Naive B cell (primary cell): Measurements from ENCODE around the gene LIPG. TPM values are rescaled to one million over a fixed set of nuclear protein-coding genes. Genes with fewer than 3 reads are reported as not detected.
"Not testable (repeated sequence)": the region's sequence is repeated elsewhere in the genome, so short reads cannot be mapped to it uniquely, and the experiment has no call there.

Experiments
- ATAC-seq, 2 donors: fragments of 150-1000 bp; cut with Tn5 transposase; 2 replicates each; pipeline ENCODE4 v1.10.0; 2021; ENCODE audit warnings: low read depth in 2 of 2, mild to moderate bottlenecking in 2 of 2, moderate library complexity in 2 of 2
- DNase-seq: peaks from one replicate; pipeline ENCODE4 v3.0.0; 2022
- H3K27ac Mint-ChIP-seq, 6 donors: one replicate each; pipeline ENCODE4 v1.8.0; 2020 to 2022; ENCODE audit warnings: mild to moderate bottlenecking in 6 of 6, mixed read lengths in 6 of 6, moderate library complexity in 5 of 6, inconsistent platforms in 2 of 6
- H3K27me3 Mint-ChIP-seq, 3 donors: one replicate each; pipeline ENCODE4 v1.8.0; 2021 to 2022; ENCODE audit warnings: mixed read lengths in 3 of 3, mild to moderate bottlenecking in 1 of 3
- H3K36me3 Mint-ChIP-seq, 2 donors: one replicate each; pipeline ENCODE4 v1.8.0; 2020 to 2022; ENCODE audit warnings: mixed read lengths in 2 of 2, inconsistent platforms in 1 of 2, mild to moderate bottlenecking in 1 of 2
- H3K4me1 Mint-ChIP-seq, 3 donors: one replicate each; pipeline ENCODE4 v1.8.0; 2020 to 2022; ENCODE audit warnings: mixed read lengths in 3 of 3, inconsistent platforms in 1 of 3, mild to moderate bottlenecking in 1 of 3, moderate library complexity in 1 of 3
- H3K4me3 Mint-ChIP-seq, 8 donors: one replicate each; pipeline ENCODE4 v1.8.0; 2020 to 2022; ENCODE audit warnings: mild to moderate bottlenecking in 8 of 8, mixed read lengths in 8 of 8, moderate library complexity in 8 of 8, inconsistent platforms in 2 of 8
- H3K9me3 Mint-ChIP-seq, 7 donors: one replicate each; pipeline ENCODE4 v1.8.0; 2020 to 2022; ENCODE audit warnings: mixed read lengths in 7 of 7, mild to moderate bottlenecking in 5 of 7, inconsistent platforms in 2 of 7, moderate library complexity in 1 of 7
- polyA plus RNA-seq, 6 donors: library from polyadenylated mRNA; unstranded; fragments of 300-500 nt; fragmentation: Illumina TruSeq; gene quantifications; one replicate each; pipeline ENCODE4 v1.2.3, GENCODE V29; 2021; ENCODE audit warnings: low read depth in 6 of 6

The LIPG gene
- polyA plus RNA-seq, 6 donors from 2014 or later, result not detected

DNA sequence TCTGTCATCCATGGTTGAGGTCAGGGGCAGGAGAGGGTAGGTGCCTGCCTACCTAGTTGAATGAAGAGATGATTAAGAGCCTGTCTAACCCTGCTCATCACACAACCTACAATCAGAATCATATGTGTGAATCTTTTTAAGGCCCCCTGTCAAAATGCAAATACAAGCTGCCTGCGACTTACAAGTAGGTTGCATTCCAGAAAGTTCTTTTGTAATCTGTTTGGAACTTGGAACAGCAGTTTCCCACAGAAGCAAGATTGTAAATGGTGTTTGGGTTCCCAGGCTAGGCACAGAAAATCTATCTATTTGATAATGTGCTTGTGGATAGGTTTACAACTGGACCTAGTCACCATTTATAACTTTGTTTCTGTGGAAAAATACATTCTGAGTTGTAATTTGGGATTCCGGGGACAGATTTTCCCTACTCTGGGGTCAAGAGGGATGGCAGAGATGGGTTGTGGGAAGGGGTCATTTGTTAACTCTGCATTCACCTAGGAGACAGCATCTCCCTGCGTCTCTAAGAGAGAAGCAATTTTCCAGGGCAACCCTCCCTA, 4.4 kb downstream of the LIPG start:
- Mint-ChIP-seq H3K4me1 (peaks cover 14 to 20% (median 19%) of the 10 kb centered on the region in 3 donors), H3K9me3 (no peaks in the 10 kb centered on the region), H3K27ac (no peak overlapping the region), H3K4me3 (no peak overlapping the region), H3K27me3 (peaks cover 57 to 65% (median 63%) of the 10 kb centered on the region in 3 donors), H3K36me3 (peaks cover 5 to 6% of the 10 kb centered on the region in 2 donors)
- DNase-seq (no peak), ATAC-seq (no peak)

- Mint-ChIP-seq H3K36me3 (peaks cover 5 to 6% of the 10 kb centered on the region in 2 donors), H3K4me3 (no peak overlapping the region), H3K9me3 (no peaks in the 10 kb centered on the region), H3K4me1 (peaks cover 10 to 13% (median 12%) of the 10 kb centered on the region in 3 donors), H3K27ac (no peak overlapping the region), H3K27me3 (peaks cover 55 to 60% (median 58%) of the 10 kb centered on the region in 3 donors)
- DNase-seq (no peak), ATAC-seq (no peak)
Measured at GRCh38 chr18:49566985-49567384, 5.1 kb downstream of the LIPG start.

DNA sequence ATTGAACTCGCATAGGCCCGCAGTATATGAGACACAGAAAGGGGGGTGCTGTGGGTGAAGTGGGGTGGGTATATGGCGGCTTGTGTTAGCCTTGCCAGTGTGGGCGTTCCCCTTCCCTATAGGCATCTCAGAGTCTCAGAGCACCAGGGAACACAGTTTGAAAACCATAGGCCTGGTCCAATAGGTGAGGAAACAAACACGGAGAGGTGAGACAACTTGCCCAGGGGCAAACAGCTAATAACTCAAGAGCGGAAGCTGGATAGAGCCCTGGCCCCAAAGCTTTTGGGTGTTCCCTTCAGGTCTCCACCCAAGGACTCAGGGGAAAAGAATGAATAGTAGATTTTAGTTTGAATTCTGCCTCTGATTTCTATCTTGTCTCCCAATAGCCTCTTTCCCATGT, 7.9 kb downstream of the LIPG start:
- Mint-ChIP-seq H3K27me3 (peaks cover 28 to 34% (median 34%) of the 10 kb centered on the region in 3 donors), H3K9me3 (no peaks in the 10 kb centered on the region), H3K4me1 (no peaks in the 10 kb centered on the region), H3K36me3 (peaks cover 0 to 5% of the 10 kb centered on the region in 2 donors), H3K27ac (no peak overlapping the region), H3K4me3 (no peak overlapping the region)
- DNase-seq (no peak), ATAC-seq (no peak)

GRCh38 chr18:49570836-49571235, 9.0 kb downstream of the LIPG start:
- ATAC-seq, result no peak
- DNase-seq, result no peak
- Mint-ChIP-seq H3K36me3 (peaks cover 0 to 4% of the 10 kb centered on the region in 2 donors), H3K4me1 (no peaks in the 10 kb centered on the region), H3K27me3 (peaks cover 22 to 23% (median 22%) of the 10 kb centered on the region in 3 donors), H3K9me3 (no peaks in the 10 kb centered on the region), H3K4me3 (no peak overlapping the region), H3K27ac (no peak overlapping the region)

DNA sequence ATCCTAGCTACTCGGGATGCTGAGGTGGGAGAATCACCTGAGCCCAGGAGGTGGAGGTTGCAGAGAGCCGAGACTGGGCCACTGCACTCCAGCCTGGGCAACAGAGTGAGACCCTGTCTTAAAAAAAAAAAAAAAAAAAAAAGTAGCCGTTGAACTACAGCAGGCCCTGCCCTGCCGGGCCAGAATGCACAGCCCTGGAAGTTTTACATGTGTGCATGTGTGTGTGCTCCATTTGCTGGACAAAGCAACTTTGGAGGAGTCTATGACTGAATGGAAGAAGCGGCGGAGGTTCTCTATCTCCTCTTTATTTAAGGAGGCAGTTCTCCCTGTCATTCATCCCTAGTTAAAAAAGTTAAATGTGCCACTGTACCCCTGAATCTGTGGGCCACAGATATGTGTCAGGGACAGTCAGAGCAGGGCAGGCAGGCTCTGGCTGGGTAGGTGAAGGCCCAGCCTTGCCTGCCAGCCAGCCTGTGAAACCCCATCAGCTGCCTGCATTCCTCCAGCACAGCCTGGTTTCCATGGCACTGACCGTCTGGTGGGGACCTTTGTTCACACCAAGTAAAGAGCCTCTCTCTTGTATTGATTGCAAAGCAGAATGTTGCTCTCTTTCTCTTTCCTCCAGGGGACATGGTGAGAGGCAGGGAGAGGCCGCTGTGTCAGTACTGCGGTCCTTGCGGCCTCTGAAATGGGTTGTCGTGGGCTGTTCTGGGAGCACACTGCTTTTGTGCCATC, 10.9 kb downstream of the LIPG start:
- ATAC-seq (no peak), DNase-seq (no peak)
- H3K9me3 Mint-ChIP-seq, result no peaks in the 10 kb centered on the region
- H3K4me1 Mint-ChIP-seq, result no peaks in the 10 kb centered on the region
- no peaks in the 10 kb centered on the region for H3K36me3 Mint-ChIP-seq
- peaks cover 5 to 10% (median 7%) of the 10 kb centered on the region in 3 donors for H3K27me3 Mint-ChIP-seq
- H3K4me3 Mint-ChIP-seq, result no peak overlapping the region
- H3K27ac Mint-ChIP-seq, result no peak overlapping the region

GRCh38 chr18:49573835-49574234, 12.0 kb downstream of the LIPG start:
- H3K4me3 Mint-ChIP-seq, result no peak overlapping the region
- no peaks in the 10 kb centered on the region for H3K9me3 Mint-ChIP-seq
- peaks cover 4 to 9% (median 5%) of the 10 kb centered on the region in 3 donors for H3K27me3 Mint-ChIP-seq
- no peaks in the 10 kb centered on the region for H3K36me3 Mint-ChIP-seq
- H3K4me1 Mint-ChIP-seq, result no peaks in the 10 kb centered on the region
- no peak for ATAC-seq
- no peak for DNase-seq
- H3K27ac Mint-ChIP-seq, result no peak overlapping the region

- H3K4me3 Mint-ChIP-seq, DNase-seq, ATAC-seq, H3K27ac Mint-ChIP-seq, H3K9me3 Mint-ChIP-seq, H3K4me1 Mint-ChIP-seq, H3K36me3 Mint-ChIP-seq: not testable (repeated sequence)
- peaks cover 4 to 24% (median 21%) of the 10 kb centered on the region in 3 donors for H3K27me3 Mint-ChIP-seq
Measured at GRCh38 chr18:49579041-49579440, 17.2 kb downstream of the LIPG start.

GRCh38 chr18:49579583-49579982, 17.7 kb downstream of the LIPG start:
- H3K27ac Mint-ChIP-seq, result peak overlapping the region in 1 of 6 donors; percentile 37
- not testable (repeated sequence) for H3K4me3 Mint-ChIP-seq, H3K9me3 Mint-ChIP-seq, H3K4me1 Mint-ChIP-seq, ATAC-seq, DNase-seq, H3K36me3 Mint-ChIP-seq
- H3K27me3 Mint-ChIP-seq, result peaks cover 4 to 25% (median 24%) of the 10 kb centered on the region in 3 donors

GRCh38 chr18:49580279-49580678, 18.4 kb downstream of the LIPG start:
- ATAC-seq, result no peak

DNA sequence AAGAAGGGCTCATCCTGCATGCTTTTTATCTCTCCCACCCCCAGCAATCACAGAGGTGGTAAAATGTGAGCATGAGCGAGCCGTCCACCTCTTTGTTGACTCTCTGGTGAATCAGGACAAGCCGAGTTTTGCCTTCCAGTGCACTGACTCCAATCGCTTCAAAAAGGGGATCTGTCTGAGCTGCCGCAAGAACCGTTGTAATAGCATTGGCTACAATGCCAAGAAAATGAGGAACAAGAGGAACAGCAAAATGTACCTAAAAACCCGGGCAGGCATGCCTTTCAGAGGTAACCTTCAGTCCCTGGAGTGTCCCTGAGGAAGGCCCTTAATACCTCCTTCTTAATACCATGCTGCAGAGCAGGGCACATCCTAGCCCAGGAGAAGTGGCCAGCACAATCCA, 19.5 kb downstream of the LIPG start:
- H3K27me3 Mint-ChIP-seq, result peaks cover 2 to 35% (median 24%) of the 10 kb centered on the region in 3 donors
- DNase-seq (no peak), ATAC-seq (no peak)
- no peaks in the 10 kb centered on the region for H3K36me3 Mint-ChIP-seq
- no peaks in the 10 kb centered on the region for H3K4me1 Mint-ChIP-seq
- no peak overlapping the region for H3K4me3 Mint-ChIP-seq
- H3K9me3 Mint-ChIP-seq, result peaks cover 0 to 6% (median 0%) of the 10 kb centered on the region in 7 donors
- no peak overlapping the region for H3K27ac Mint-ChIP-seq

More at GRCh38 chr18:49580279-49580678, 18.4 kb downstream of the LIPG start:
- Mint-ChIP-seq H3K4me1 (no peaks in the 10 kb centered on the region), H3K4me3 (no peak overlapping the region), H3K27me3 (peaks cover 0 to 25% (median 24%) of the 10 kb centered on the region in 3 donors), H3K36me3 (no peaks in the 10 kb centered on the region), H3K9me3 (peaks cover 0 to 6% (median 0%) of the 10 kb centered on the region in 7 donors), H3K27ac (no peak overlapping the region)
- DNase-seq, result no peak

DNA sequence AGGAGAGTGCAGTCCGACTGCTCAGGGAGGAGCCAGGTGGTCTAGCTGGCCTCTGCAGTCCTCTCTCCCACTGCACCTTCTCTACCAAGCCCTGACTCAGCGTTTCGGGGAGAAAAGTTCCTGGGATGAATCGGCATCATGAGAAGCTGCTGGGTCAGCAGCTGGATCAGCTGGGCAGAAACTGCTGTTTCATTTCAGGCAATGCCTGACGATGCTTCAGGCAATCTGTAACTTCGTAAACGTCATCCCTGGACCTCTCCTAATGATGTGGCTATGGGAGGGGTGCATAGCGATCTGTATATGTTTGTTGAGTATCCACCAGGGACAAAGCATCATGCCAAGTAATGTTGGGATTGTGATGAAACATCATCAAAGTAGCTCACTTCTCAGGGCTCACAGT, 20.7 kb downstream of the LIPG start:
- no peak for ATAC-seq
- Mint-ChIP-seq H3K4me3 (no peak overlapping the region), H3K36me3 (no peaks in the 10 kb centered on the region), H3K27ac (no peak overlapping the region), H3K9me3 (peaks cover 0 to 6% (median 0%) of the 10 kb centered on the region in 7 donors), H3K27me3 (peaks cover 3 to 35% (median 26%) of the 10 kb centered on the region in 3 donors), H3K4me1 (no peaks in the 10 kb centered on the region)
- no peak for DNase-seq

DNA sequence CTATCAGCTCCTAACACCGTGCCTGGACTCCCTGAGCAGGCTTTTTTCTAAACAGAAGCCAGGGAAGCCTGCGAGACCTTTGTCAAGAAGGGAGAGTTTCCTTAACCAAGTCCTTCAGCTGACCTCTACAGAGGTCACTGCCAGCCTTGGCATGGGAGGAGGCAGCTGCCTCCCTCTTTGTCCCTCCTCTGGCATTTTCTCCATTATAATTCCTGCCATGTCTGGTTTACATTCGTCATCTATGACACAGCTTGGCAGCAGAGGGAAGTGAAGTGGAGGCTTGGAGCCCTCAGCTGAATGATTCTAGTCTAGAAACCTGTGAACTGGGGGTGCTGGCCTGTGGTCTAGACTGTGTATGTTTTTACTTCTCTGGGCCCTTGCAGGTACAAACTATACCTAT, 22.5 kb downstream of the LIPG start:
- Mint-ChIP-seq H3K4me1 (no peaks in the 10 kb centered on the region), H3K27me3 (peaks cover 3 to 37% (median 27%) of the 10 kb centered on the region in 3 donors), H3K27ac (no peak overlapping the region), H3K4me3 (no peak overlapping the region), H3K9me3 (peaks cover 0 to 3% (median 0%) of the 10 kb centered on the region in 7 donors), H3K36me3 (no peaks in the 10 kb centered on the region)
- DNase-seq (no peak), ATAC-seq (no peak)

GRCh38 chr18:49584951-49585350, 23.1 kb downstream of the LIPG start:
- not testable (repeated sequence) for H3K4me1 Mint-ChIP-seq, H3K4me3 Mint-ChIP-seq, H3K27ac Mint-ChIP-seq, DNase-seq, ATAC-seq, H3K9me3 Mint-ChIP-seq, H3K36me3 Mint-ChIP-seq
- H3K27me3 Mint-ChIP-seq, result peaks cover 8 to 31% (median 26%) of the 10 kb centered on the region in 3 donors
